ENCODE data around the gene NRXN3. TPM values are rescaled to one million over a fixed set of nuclear protein-coding genes. Genes with fewer than 3 reads are reported as not detected.

NRXN3 gene
- total RNA-seq, 1 experiment from 2014 or later, result not detected

DNA sequence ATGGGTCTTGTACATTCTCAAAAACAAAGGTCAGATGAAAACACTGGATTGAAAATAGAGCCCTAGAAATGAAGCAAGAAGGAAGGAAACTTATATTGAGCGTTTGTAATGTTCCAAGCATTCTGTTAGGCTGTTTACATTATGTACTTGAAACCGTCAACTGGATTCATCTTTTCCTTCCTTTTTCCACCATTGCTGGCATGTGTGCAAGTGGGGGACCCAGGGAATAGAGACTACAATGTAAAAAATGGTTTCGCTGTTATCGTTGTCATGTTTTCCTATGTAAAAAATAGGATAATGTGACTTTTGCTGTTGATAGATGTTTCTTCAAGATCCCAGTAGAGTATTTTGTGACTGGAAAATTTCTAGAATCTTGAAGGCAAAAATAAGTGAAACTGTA lies 913.2 kb downstream of the NRXN3 start:
- Histone ChIP-seq H3K4me1 (ENCODE audit: control insufficient read depth in 1 of 2, insufficient read depth in 2 of 2, low read length in 2 of 2) (no peaks in the 10 kb centered on the region), H2AFZ (ENCODE audit: low read depth, low read length, poor library complexity, severe bottlenecking) (no peak overlapping the region), H3K36me3 (ENCODE audit: control insufficient read depth in 1 of 2, insufficient read depth in 2 of 2, low read length in 2 of 2) (no peaks in the 10 kb centered on the region), H3K4me3 (replicated peaks in 1 of 2; ENCODE audit: low read depth in 1 of 2, low read length in 2 of 2) (no peak overlapping the region), H4K20me1 (ENCODE audit: insufficient read depth) (no peaks in the 10 kb centered on the region), H3K27ac (ENCODE audit: low read depth, low read length) (no peak overlapping the region), H3K4me2 (ENCODE audit: low read length) (no peak overlapping the region), H3K9ac (ENCODE audit: low read length) (no peak overlapping the region), H3K79me2 (ENCODE audit: insufficient read depth, low read length) (no peaks in the 10 kb centered on the region), H3K9me2 (ENCODE audit: insufficient read depth) (no peaks in the 10 kb centered on the region), H3K9me3 (ENCODE audit: control insufficient read depth in 1 of 2, insufficient read depth in 1 of 2, low read depth in 1 of 2, low read length in 2 of 2) (peaks cover 0 to 15% of the 10 kb centered on the region in 2 experiments; a peak in 2 of 4 replicates), H3K27me3 (ENCODE audit: insufficient read depth, low read length) (no peaks in the 10 kb centered on the region)
- no peak for DNase-seq (ENCODE audit: low read depth, low spot score)
- no TSS peak for BruUV-seq (replicated peaks)
- ChIA-PET RAD21 (ENCODE audit: low non-redundant PET in 1 of 2, low total read pairs in 2 of 2, uncharacterized antibody in 2 of 2, unreplicated experiment in 2 of 2) (no interaction called here), CTCF (no interaction called here), POLR2A (no interaction called here)
- intact Hi-C loops (cut with micrococcal nuclease), result no loop called here
- no peak for ATAC-seq
- TF ChIP-seq SIN3A (IDR thresholded peaks at IDR 0.05; ENCODE audit: low read depth), result no peak
- no peak for TF ChIP-seq SRF (IDR thresholded peaks at IDR 0.05; ENCODE audit: low read depth)
- TF ChIP-seq POLR2AphosphoS5 (IDR thresholded peaks at IDR 0.05; ENCODE audit: low read depth, low read length), result no peak
- no peak for TF ChIP-seq ZNF274 (IDR thresholded peaks at IDR 0.05; ENCODE audit: low read depth, low read length)
- TF ChIP-seq YY1 (IDR thresholded peaks at IDR 0.05; ENCODE audit: extremely low read depth, insufficient replicate concordance, low read depth, low read length), result no peak
- no peak for TF ChIP-seq EZH2phosphoT487 (IDR thresholded peaks at IDR 0.05; ENCODE audit: borderline replicate concordance)

GRCh38 chr14:79084861-79085260 lies 914.7 kb downstream of the NRXN3 start:
- no peaks in the 10 kb centered on the region for H3K79me2 ChIP-seq (ENCODE audit: insufficient read depth, low read length)
- H3K27me3 ChIP-seq (ENCODE audit: insufficient read depth, low read length), result no peaks in the 10 kb centered on the region
- H3K9me3 ChIP-seq (ENCODE audit: control insufficient read depth in 1 of 2, insufficient read depth in 1 of 2, low read depth in 1 of 2, low read length in 2 of 2), result peaks cover 0 to 11% of the 10 kb centered on the region in 2 experiments; a peak in 2 of 4 replicates
- no peak overlapping the region for H3K27ac ChIP-seq (ENCODE audit: low read depth, low read length)
- intact Hi-C loops (cut with micrococcal nuclease), result no loop called here
- no peak overlapping the region for H3K9ac ChIP-seq (ENCODE audit: low read length)
- H3K9me2 ChIP-seq (ENCODE audit: insufficient read depth), result no peaks in the 10 kb centered on the region
- TF ChIP-seq JUND (IDR thresholded peaks at IDR 0.05), result no peak
- no peak for TF ChIP-seq ELF1 (IDR thresholded peaks at IDR 0.05; ENCODE audit: borderline replicate concordance, low read depth)
- no peak for TF ChIP-seq CTCF (IDR thresholded peaks at IDR 0.05 in 2 of 3, conservative IDR thresholded peaks at IDR 0.05 in 1 of 3; ENCODE audit: borderline replicate concordance in 1 of 3, insufficient read depth in 1 of 3, low read depth in 2 of 3, low read length in 2 of 3)
- TF ChIP-seq EZH2 (IDR thresholded peaks at IDR 0.05), result no peak
- TF ChIP-seq SRF (IDR thresholded peaks at IDR 0.05; ENCODE audit: low read depth), result no peak
- TF ChIP-seq FOSL1 (IDR thresholded peaks at IDR 0.05; ENCODE audit: low read depth), result no peak
- TF ChIP-seq, protein P1, sequence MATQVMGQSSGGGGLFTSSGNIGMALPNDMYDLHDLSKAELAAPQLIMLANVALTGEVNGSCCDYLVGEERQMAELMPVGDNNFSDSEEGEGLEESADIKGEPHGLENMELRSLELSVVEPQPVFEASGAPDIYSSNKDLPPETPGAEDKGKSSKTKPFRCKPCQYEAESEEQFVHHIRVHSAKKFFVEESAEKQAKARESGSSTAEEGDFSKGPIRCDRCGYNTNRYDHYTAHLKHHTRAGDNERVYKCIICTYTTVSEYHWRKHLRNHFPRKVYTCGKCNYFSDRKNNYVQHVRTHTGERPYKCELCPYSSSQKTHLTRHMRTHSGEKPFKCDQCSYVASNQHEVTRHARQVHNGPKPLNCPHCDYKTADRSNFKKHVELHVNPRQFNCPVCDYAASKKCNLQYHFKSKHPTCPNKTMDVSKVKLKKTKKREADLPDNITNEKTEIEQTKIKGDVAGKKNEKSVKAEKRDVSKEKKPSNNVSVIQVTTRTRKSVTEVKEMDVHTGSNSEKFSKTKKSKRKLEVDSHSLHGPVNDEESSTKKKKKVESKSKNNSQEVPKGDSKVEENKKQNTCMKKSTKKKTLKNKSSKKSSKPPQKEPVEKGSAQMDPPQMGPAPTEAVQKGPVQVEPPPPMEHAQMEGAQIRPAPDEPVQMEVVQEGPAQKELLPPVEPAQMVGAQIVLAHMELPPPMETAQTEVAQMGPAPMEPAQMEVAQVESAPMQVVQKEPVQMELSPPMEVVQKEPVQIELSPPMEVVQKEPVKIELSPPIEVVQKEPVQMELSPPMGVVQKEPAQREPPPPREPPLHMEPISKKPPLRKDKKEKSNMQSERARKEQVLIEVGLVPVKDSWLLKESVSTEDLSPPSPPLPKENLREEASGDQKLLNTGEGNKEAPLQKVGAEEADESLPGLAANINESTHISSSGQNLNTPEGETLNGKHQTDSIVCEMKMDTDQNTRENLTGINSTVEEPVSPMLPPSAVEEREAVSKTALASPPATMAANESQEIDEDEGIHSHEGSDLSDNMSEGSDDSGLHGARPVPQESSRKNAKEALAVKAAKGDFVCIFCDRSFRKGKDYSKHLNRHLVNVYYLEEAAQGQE (IDR thresholded peaks at IDR 0.05; ENCODE audit: low read depth), result no peak
- no peak overlapping the region for H3K4me3 ChIP-seq (replicated peaks in 1 of 2; ENCODE audit: low read depth in 1 of 2, low read length in 2 of 2)
- BruUV-seq (replicated peaks), result no TSS peak
- no peak overlapping the region for H3K4me2 ChIP-seq (ENCODE audit: low read length)
- ChIA-PET RAD21 (ENCODE audit: low non-redundant PET in 1 of 2, low total read pairs in 2 of 2, uncharacterized antibody in 2 of 2, unreplicated experiment in 2 of 2) (no interaction called here), CTCF (no interaction called here), POLR2A (no interaction called here)
- DNase-seq (ENCODE audit: low read depth, low spot score) (no peak), ATAC-seq (no peak)
- no peaks in the 10 kb centered on the region for H4K20me1 ChIP-seq (ENCODE audit: insufficient read depth)
- H2AFZ ChIP-seq (ENCODE audit: low read depth, low read length, poor library complexity, severe bottlenecking), result no peak overlapping the region
- no peaks in the 10 kb centered on the region for H3K4me1 ChIP-seq (ENCODE audit: control insufficient read depth in 1 of 2, insufficient read depth in 2 of 2, low read length in 2 of 2)
- H3K36me3 ChIP-seq (ENCODE audit: control insufficient read depth in 1 of 2, insufficient read depth in 2 of 2, low read length in 2 of 2), result no peaks in the 10 kb centered on the region

Measured in HCT116 (cell line).